Hepatocyte (in vitro differentiated cells): ENCODE measurements around the gene NAGK.

Experiments used
- CTCF ChIP-seq: fragments of 200-600 bp; sonication (generic); IDR thresholded peaks from 2 replicates; pipeline ENCODE4 v1.5.1; 2016; ENCODE audit warnings: antibody characterized with exemption, mild to moderate bottlenecking; ENCODE audit not compliant: poor library complexity
- EZH2 ChIP-seq: fragments of 200-600 bp; sonication (generic); IDR thresholded peaks from 2 replicates; pipeline ENCODE4 v1.6.1; 2016; ENCODE audit warnings: antibody characterized with exemption, mild to moderate bottlenecking, borderline replicate concordance

GRCh38 chr2:71072492-71072891, 4.0 kb downstream of the NAGK start:
- TF ChIP-seq CTCF (no peak), EZH2 (no peak)
